Myocyte (in vitro differentiated cells): ENCODE measurements around the gene NUDT5. TPM values are rescaled to one million over a fixed set of nuclear protein-coding genes. Genes with fewer than 3 reads are reported as not detected.
"Not testable (repeated sequence)": the region's sequence is repeated elsewhere in the genome, so short reads cannot be mapped to it uniquely, and the experiment has no call there.

Experiments used
- DNase-seq: peaks from one replicate; pipeline ENCODE4 v3.0.0-alpha.2; 2012; ENCODE audit warnings: low read depth
- polyA plus RNA-seq: library from polyadenylated mRNA; unstranded; fragments of >200 nt; gene quantifications from one replicate; pipeline ENCODE4 v1.2.1, GENCODE V29; 2012; ENCODE audit warnings: missing spikeins
- total RNA-seq: library from RNA; depleted of rRNA; stranded (reverse); fragments of >200 nt; gene quantifications from 2 replicates; pipeline ENCODE4 v1.2.3, GENCODE V29; 2014

NUDT5 gene
- total RNA-seq, result 27.9 and 30.7 TPM in 2 replicates
- polyA plus RNA-seq, result 49.6 TPM

DNA sequence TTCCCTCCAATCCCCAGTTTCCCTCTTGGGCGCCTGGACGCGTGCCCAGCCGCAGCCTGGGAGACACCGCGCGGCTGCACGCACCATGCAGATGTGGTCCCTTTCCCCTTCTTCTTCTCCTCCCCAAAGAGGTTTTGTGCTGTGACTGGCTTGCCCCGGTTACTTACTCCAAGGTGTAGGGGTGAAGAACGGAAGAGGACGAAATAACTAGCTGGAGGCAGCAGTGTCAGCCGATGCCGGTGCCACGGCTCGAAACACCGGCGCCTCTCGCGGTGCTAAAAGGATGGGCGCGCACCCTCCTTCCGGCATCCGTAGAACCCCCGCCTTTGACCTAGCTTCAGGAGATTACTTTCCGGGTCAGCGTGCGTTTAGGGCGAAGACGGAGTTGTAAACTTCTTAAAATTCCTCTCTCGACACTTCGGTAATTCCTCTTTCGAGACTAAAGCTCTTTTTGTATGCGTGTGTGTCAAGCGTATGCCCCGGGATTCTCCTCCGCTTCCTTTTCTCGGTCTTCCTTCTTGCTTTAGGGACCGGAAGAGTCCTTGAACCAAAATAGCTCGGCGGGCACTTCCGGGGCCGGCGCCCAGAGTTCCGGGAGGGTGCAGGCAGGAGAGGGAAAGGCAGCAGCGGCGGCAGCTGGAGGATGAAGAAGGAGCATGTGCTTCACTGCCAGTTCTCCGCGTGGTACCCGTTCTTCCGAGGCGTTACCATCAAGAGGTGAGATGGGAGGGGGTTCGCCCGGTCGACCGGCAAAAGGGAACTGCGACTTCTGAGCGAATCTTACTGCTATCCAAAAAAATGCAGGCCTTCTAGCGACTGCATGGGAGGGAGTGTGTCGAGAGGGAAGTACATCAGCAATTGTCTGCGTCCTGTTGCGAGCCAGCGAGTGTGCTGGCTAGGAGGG lies at the start of gene NUDT5, which contains the start of gene CDC123:
Gene NUDT5 (minus strand): TSS at position 289 of the 904 bp plus-strand sequence. CDS start 9,600 bp downstream, outside the sequence.
Gene CDC123 (plus strand): TSS at position 586 of the 904 bp plus-strand sequence. CDS start 58 bp downstream, at position 644.
- peak; percentile 94 for DNase-seq

GRCh38 chr10:12243864-12244620 lies 48.4 kb upstream of the NUDT5 start:
- DNase-seq, result no peak

DNA sequence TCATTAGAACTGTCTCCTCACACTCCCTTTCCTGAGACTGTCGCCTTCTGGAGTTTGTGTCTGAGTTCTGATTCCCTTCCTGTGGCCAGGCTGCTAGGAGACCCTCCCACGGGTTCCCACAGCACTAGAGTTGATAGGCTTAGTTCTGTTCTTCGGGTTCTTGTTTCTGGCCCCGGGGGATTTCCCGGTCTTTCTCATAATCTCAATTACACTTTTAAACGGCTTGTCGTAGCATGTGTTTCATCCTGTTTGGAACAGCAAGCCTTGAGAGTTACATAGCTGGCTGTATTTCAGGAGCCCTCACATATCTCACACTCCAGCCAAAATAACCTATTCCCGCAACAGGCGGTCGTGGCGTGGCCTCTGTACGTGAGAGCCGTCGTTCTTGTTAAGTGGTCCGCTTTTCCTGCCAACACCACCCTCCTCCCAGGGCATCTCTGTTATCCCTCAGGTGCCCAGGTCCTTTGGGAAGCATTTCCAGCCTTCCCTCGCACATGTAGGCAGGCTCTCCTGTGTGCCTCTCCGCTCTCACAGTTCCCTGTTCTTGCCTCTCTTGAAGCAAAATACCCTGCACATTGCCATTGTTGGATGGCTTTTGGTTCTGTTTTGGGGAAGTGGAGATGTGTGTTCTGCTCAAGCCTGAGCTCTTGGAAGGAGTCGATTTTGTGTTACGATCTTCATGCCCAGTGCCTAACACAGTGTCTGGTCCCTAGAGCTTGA lies 46.3 kb upstream of the NUDT5 start:
- DNase-seq, result peak; percentile 19

- DNase-seq, result no peak
Observed at GRCh38 chr10:12238821-12239220, 43.1 kb upstream of the NUDT5 start.

DNA sequence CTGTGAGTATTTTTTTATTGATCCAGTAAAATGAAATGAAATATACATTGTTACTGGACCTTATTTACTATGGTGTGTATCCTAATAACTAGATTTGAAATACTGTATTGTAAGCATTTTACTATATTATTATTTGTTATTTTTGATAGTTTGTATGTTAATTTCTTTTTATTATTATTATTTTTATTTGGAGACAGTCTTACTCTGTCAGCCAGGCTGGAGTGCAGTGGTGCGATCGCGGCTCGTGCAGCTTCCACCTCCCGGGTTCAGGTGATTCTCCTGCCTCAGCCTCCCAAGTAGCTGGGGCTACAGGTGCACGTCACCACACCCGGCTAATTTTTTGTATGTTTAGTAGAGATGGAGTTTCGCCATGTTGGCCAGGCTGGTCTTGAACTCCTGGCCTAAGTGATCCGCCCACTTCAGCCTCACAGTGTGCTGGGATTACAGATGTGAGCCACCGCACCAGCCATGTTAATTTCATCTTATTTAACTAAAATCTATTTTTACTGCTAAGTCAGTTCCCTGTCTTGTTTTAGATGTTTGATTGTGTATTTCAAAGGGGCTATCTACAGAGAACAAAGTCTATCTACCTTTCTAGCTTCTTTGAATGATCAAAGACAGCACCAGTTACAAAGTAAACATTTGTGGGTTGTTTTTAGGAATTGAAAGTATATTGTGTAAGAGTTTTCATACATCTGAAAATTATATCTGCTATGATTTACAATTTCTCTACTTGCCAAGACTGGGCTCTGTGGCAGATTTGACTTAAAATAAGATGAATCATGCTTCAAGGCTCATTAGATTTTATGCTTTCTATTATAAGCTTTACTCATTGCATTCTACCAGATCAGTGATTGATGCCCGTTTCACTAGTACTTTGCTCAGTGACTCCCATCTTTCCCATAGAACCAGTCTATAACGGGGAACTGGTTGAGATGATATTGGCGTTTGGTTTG lies 41.9 kb upstream of the NUDT5 start:
- DNase-seq, result no peak

- DNase-seq, result no peak
Observed at GRCh38 chr10:12235796-12236195, 40.1 kb upstream of the NUDT5 start.

DNA sequence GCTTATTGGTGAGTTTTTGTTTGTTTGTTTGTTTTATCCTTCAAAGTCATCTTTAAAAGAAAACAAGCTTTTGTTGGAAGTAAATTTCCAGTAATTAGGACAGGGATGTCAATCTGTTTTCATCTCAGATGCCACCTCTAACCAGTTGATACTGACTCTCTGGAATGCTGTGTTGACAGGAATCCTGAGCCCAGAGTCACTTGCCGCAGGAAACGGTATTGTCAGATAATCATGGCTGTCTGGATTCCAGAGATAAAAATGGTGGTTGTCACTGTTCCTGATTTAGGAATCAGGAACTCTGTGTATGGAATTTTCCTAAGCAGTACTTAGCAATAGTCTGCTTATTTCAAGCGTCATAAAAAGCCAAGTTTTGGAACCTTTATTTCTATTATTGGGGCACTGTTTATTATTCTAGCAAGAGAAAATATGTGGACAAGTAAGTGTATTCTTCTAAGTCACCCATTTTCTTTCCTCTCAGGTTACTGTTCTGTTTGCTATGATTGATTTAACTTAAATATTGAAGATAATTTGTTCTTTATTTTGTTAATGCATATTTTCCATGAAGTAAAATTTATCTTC lies 39.5 kb upstream of the NUDT5 start:
- DNase-seq, result peak; percentile 5

DNA sequence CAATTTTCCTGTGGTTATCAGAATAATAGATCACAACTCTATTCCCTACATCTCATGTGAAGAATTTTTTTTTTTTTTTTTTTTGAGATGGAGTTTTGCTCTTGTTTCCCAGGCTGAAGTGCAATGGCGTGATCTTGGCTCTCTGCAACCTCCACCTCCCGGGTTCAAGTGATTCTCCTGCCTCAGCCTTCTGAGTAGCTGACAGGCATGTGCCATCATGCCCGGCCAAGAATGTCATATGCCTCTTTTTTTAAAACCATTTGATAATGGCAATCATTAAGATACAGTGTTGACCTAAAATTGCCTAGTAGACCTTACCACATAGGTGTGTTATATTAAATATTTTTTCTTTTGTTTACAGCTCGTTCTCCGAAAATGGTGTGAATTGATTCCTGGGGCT lies 39.0 kb upstream of the NUDT5 start:
- not testable (repeated sequence) for DNase-seq

DNA sequence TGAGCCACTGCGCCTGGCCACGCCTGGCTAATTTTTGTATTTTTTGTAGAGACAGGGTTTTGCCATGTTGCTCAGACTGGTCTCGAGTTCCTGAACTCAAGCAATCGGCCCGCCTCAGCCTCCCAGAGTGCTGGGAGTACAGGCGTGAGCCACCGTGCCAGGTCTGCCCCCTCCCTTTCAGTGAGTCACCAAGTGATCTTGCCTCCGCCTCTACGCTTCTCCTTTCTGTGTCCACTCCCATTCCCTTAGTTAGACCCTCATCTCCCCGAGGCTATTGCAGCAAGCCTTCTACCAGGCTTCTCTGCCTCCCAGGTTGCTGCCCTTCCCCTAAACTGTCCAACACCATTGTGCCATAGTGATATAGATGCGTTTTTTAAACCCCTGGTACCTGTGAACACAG lies 33.2 kb upstream of the NUDT5 start:
- no peak for DNase-seq

- not testable (repeated sequence) for DNase-seq
Observed at GRCh38 chr10:12226438-12226837, 30.7 kb upstream of the NUDT5 start.

GRCh38 chr10:12225444-12225843 lies 29.8 kb upstream of the NUDT5 start:
- DNase-seq, result no peak

DNA sequence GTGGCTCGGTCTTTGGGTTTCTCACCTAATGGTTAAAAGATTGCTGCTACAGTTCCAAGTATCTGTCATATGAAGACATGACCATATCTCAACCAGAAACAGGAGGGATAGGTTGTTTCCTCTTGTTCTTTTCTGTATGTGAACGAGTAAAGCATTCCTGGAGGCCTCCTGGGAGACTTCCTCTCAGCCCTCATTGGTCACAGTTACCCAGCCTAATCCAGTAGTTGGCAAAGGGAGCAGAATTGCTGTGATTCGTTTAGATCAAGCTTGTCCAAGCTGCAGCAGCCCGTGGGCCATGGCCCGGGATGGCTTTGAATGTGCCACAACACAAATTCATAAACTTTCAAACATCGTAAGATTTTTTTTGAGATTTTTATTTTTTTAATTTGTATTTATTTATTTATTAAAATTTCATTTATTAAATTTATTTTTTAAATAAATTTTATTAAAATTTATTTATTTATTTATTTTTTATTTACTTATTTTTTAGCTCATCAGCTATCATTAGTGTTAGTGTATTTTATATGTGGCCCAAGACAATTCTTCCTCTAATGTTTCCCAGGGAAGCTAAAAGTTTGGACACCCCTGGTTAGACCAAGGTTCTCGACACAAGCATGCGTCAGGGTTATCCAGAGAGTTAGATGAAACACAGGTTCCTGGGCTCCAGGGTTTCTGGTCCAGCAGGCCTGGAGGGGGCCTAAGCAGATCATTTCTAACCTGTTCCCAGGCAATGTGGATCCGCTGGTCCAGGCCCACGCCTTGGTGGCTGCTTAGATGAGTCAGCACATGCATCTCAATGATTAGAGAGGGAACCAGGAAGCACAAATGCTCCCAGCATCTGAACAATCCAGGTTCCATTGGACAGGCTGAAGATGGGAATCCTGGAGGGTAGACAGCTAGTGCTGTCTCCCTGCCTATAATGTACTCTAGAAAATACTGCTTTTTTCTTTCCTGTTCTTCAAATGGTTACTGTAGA lies 25.9 kb upstream of the NUDT5 start:
- peak; percentile 10 for DNase-seq

- no peak for DNase-seq
Observed at GRCh38 chr10:12218991-12219390, 23.3 kb upstream of the NUDT5 start.

- peak; percentile 62 for DNase-seq
Observed at GRCh38 chr10:12214763-12215218, 19.1 kb upstream of the NUDT5 start.

- DNase-seq, result no peak
Observed at GRCh38 chr10:12214093-12214492, 18.4 kb upstream of the NUDT5 start.

GRCh38 chr10:12213621-12214020 lies 17.9 kb upstream of the NUDT5 start:
- DNase-seq, result no peak

DNA sequence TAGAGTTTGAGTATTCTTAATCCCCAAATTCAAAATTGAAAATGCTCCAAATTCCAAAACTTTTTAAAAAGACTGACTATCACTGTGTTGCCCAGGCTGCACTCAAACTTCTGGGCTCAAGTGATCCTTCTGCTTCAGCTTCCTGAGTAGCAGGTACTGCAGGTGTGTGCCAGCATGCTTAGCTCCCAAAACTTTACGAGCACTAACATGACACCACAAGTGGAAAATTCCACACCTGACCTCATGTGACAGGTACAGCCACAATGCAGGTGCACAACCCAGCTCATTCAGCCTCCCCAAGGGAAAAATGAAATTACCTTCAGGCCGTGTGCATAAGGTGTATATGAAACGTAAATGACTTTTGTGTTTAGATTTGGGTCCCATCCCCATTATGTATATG lies 16.8 kb upstream of the NUDT5 start:
- no peak for DNase-seq

DNA sequence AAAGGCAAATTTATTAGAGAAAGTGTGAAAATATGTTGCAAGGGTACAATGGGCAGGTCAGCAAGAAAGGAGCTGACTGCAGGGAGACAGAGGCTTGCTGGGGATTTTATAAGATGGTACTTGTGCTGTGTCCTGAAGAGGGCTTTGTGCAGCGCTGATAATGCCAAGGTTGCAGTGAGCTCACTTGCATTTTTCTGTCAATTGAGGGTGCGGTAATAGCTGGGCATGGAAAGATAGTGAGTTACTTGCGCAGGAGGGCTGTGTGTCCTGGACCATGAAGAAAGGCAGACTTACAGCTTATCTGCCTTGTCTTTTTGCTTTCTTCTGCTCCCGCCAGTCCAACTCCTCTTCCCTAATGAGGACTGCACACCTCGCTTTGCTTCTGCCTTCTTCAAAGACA lies 12.8 kb upstream of the NUDT5 start:
- no peak for DNase-seq

GRCh38 chr10:12207114-12207513 lies 11.4 kb upstream of the NUDT5 start:
- DNase-seq, result no peak
